K562 (cell line): ENCODE results near the gene CREB3L4. TPM values are rescaled to one million over a fixed set of nuclear protein-coding genes. Genes with fewer than 3 reads are reported as not detected.

ENCODE experiments used
- ELF2 ChIP-seq: fragments of 250-450 bp; sonication (Bioruptor Pico); IDR thresholded peaks from 2 replicates; pipeline ENCODE4 v1.5.0; 2021; ENCODE audit warnings: mild to moderate bottlenecking
- ETS1 ChIP-seq: conservative IDR thresholded peaks from 2 replicates; pipeline ENCODE4 v1.6.1; 2011; ENCODE audit warnings: low read depth, mild to moderate bottlenecking, low read length; ENCODE audit not compliant: control insufficient read depth
- GABPB1 ChIP-seq: sonication (generic); formaldehyde crosslinking; IDR thresholded peaks from 2 replicates; pipeline ENCODE4 v1.8.0; 2022; ENCODE audit warnings: mild to moderate bottlenecking, missing genetic modification reagents
- HCFC1 ChIP-seq: IDR thresholded peaks from 2 replicates; pipeline ENCODE4 v1.6.1; 2012; ENCODE audit warnings: low read depth, low read length, improper control_type of control experiment
- KAT7 ChIP-seq: sonication (generic); formaldehyde crosslinking; IDR thresholded peaks from 2 replicates; pipeline ENCODE4 v1.8.0; 2022; ENCODE audit warnings: missing genetic modification reagents, mild to moderate bottlenecking, borderline replicate concordance
- MAX ChIP-seq: sonication (generic); formaldehyde crosslinking; IDR thresholded peaks from 2 replicates; pipeline ENCODE4 v1.9.0; 2022; ENCODE audit warnings: mild to moderate bottlenecking, missing genetic modification reagents
- NCOR1 ChIP-seq: fragments of 450-650 bp; IDR thresholded peaks from 2 replicates; pipeline ENCODE4 v1.6.1; 2016; ENCODE audit warnings: mild to moderate bottlenecking, moderate library complexity
- NONO ChIP-seq, 2 experiments: fragments of 200-400 bp in 1 of 2; fragments of 450-650 bp in 1 of 2; formaldehyde crosslinking in 1 of 2; IDR thresholded peaks; 2 replicates each; pipeline ENCODE4 v1.6.1; 2017; ENCODE audit warnings: low read depth in 2 of 2, mild to moderate bottlenecking in 2 of 2, moderate library complexity in 2 of 2, low read length in 1 of 2
- RFX1 ChIP-seq: fragments of 450-650 bp; IDR thresholded peaks from 2 replicates; pipeline ENCODE4 v1.6.1; 2016; ENCODE audit warnings: mild to moderate bottlenecking, moderate library complexity
- SAP30 ChIP-seq: fragments of 200-600 bp; sonication (generic); IDR thresholded peaks from 2 replicates; pipeline ENCODE4 v1.6.1; 2012; ENCODE audit warnings: borderline replicate concordance, low read depth, mild to moderate bottlenecking, moderate library complexity, low read length, control low read depth, inconsistent platforms; ENCODE audit not compliant: insufficient read depth, poor library complexity, severe bottlenecking
- TCF15 ChIP-seq: fragments of 250-450 bp; sonication (Bioruptor Pico); IDR thresholded peaks from 2 replicates; pipeline ENCODE4 v1.8.0; 2022; ENCODE audit warnings: moderate library complexity, mild to moderate bottlenecking, inconsistent platforms
- YY1 ChIP-seq, 3 experiments: IDR thresholded peaks; 2 replicates each; pipeline ENCODE4 v1.6.1; 2011; ENCODE audit warnings: low read length in 2 of 3, mild to moderate bottlenecking in 2 of 3, moderate library complexity in 2 of 3, borderline replicate concordance in 1 of 3, control low read depth in 1 of 3, low read depth in 1 of 3; ENCODE audit not compliant: insufficient read depth in 3 of 3, insufficient replicate concordance in 2 of 3, control insufficient read depth in 1 of 3, insufficient read length in 1 of 3; ENCODE audit errors: extremely low read depth in 1 of 3
- ZBTB26 ChIP-seq: fragments of 450-650 bp; formaldehyde crosslinking; IDR thresholded peaks from 2 replicates; pipeline ENCODE4 v1.4.0; 2022; ENCODE audit warnings: missing genetic modification characterization
- ZNF263 ChIP-seq: sonication (generic); formaldehyde crosslinking; IDR thresholded peaks from 2 replicates; pipeline ENCODE4 v1.8.0; 2022; ENCODE audit warnings: mild to moderate bottlenecking, missing genetic modification reagents, borderline replicate concordance
- ZNF347 ChIP-seq: fragments of 450-650 bp; formaldehyde crosslinking; IDR thresholded peaks from 2 replicates; pipeline ENCODE4 v1.4.0; 2020; ENCODE audit warnings: low read depth, mild to moderate bottlenecking, moderate library complexity
- ZNF740 ChIP-seq, 3 experiments: fragments of 200-800 bp in 1 of 3; sonication (Bioruptor generic) in 1 of 3; sonication (generic) in 1 of 3; formaldehyde crosslinking in 1 of 3; IDR thresholded peaks; 2 replicates each; pipeline versions ENCODE4 v1.6.1 to v1.8.0; 2016 to 2022; ENCODE audit warnings: mild to moderate bottlenecking in 2 of 3, missing compliant biosample characterization in 2 of 3, missing genetic modification characterization in 2 of 3, missing genetic modification reagents in 1 of 3
- polyA plus RNA-seq, 8 experiments: library from polyadenylated mRNA; depleted of rRNA in 4 of 8; stranded (reverse) in 5 of 8; unstranded in 3 of 8; fragments of >200 nt; fragmentation: Nextera tagmentation in 2 of 8; fragmentation: Illumina TruSeq in 1 of 8; extraction: Ambion mirVana in 2 of 8; extraction: Trizol in 1 of 8; gene quantifications; 2 replicates each; pipeline versions ENCODE4 v1.2.1 to v1.2.3, GENCODE V29; 2011 to 2014; ENCODE audit warnings: inconsistent platforms in 1 of 8, missing spikeins in 1 of 8
- total RNA-seq, 7 experiments: library from RNA; depleted of rRNA in 6 of 7; stranded (reverse); fragments of >200 nt in 6 of 7; fragmentation: Illumina TruSeq in 2 of 7; extraction: Trizol in 2 of 7; gene quantifications; 2 replicates each; pipeline versions ENCODE4 v1.2.1 to v1.2.3, GENCODE V29; 2011 to 2021; ENCODE audit warnings: low replicate concordance in 1 of 7

CREB3L4 gene
- total and polyA plus RNA-seq, 9 of the 15 experiments (the other 6 are each of a cell fraction or from before 2014, with no cell fraction given), result 9.9 to 18.6 (median 13.9) TPM

- TF ChIP-seq ETS1, result peak; percentile 25; the same call in 1 of the 2 replicates
- TF ChIP-seq RFX1, result no peak
- no peak for TF ChIP-seq ZBTB26
- 0 out of 4 replicates have a peak, but pooled peaks of 1 of the 2 experiments have one; percentile 21 for TF ChIP-seq NONO (IDR thresholded peaks at IDR 0.05; ENCODE audit: low read depth in 2 of 2, low read length in 1 of 2)
- TF ChIP-seq MAX (CRISPR knock-in tag), result peak; percentile 46; the same call in 1 of the 2 replicates
- no peak for TF ChIP-seq SAP30
- TF ChIP-seq HCFC1, result peak; percentile 40; the same call in 1 of the 2 replicates
- peak; percentile 76 for TF ChIP-seq ZNF740 (CRISPR knock-in tag; IDR thresholded peaks at IDR 0.05)
- peak in 1 of 2 experiments; percentile 86; a peak in 2 of 4 replicates for TF ChIP-seq ZNF740 (tag; IDR thresholded peaks at IDR 0.05)
- TF ChIP-seq GABPB1 (CRISPR knock-in tag), result peak; percentile 40; the same call in 1 of the 2 replicates
- peak; percentile 60 for TF ChIP-seq NCOR1
- no peak for TF ChIP-seq ELF2 (CRISPR knock-in tag)
- no peak for TF ChIP-seq ZNF347 (CRISPR knock-in tag)
- no peak for TF ChIP-seq KAT7 (CRISPR knock-in tag)
- TF ChIP-seq YY1 (IDR thresholded peaks at IDR 0.05; ENCODE audit: borderline replicate concordance in 1 of 3, control insufficient read depth in 1 of 3, extremely low read depth in 1 of 3, insufficient read depth in 3 of 3, insufficient read length in 1 of 3, insufficient replicate concordance in 2 of 3, low read depth in 1 of 3, low read length in 2 of 3), result peak in 1 of 3 experiments; percentile 65
- TF ChIP-seq ZNF263, result 0 out of 2 replicates have a peak, but pooled peaks have one; percentile 39
- no peak for TF ChIP-seq TCF15
Measured at GRCh38 chr1:153922076-153922971, 45.4 kb upstream of the CREB3L4 start (continued).
